Activated CD4-positive, alpha-beta T cell treated with anti-CD3 and anti-CD28 coated beads, Interleukin-2, amount 50 U/mL, for 16 hours (primary cell): ENCODE results near the gene BRD3OS.

Experiments used
- DNase-seq: peaks from one replicate; pipeline ENCODE4 v3.0.0-alpha.2; 2020

The BRD3OS gene

GRCh38 chr9:134007150-134007549 lies 18.1 kb upstream of the BRD3OS start:
- DNase-seq: no peak

GRCh38 chr9:134007571-134007970 lies 17.7 kb upstream of the BRD3OS start:
- DNase-seq: no peak

- DNase-seq: no peak
Observed at GRCh38 chr9:134010310-134011173, 14.7 kb upstream of the BRD3OS start.

GRCh38 chr9:134011401-134011800 lies 13.9 kb upstream of the BRD3OS start:
- no peak for DNase-seq

- no peak for DNase-seq
Observed at GRCh38 chr9:134014946-134015345, 10.3 kb upstream of the BRD3OS start.

- no peak for DNase-seq
Observed at GRCh38 chr9:134024214-134024792, 978 bp upstream of the BRD3OS start.

- DNase-seq: peak; percentile 37
Observed at GRCh38 chr9:134025606-134026541, 593 bp downstream of the BRD3OS start.

- no peak for DNase-seq
Observed at GRCh38 chr9:134026581-134026980, 1.3 kb downstream of the BRD3OS start.

GRCh38 chr9:134026981-134027380 lies 1.7 kb downstream of the BRD3OS start:
- DNase-seq: no peak

- DNase-seq: no peak
Observed at GRCh38 chr9:134027561-134027960, 2.3 kb downstream of the BRD3OS start.

GRCh38 chr9:134028076-134028475 lies 2.8 kb downstream of the BRD3OS start:
- no peak for DNase-seq

GRCh38 chr9:134028575-134029247 lies 3.4 kb downstream of the BRD3OS start:
- DNase-seq: no peak

GRCh38 chr9:134029248-134030226 lies 4.3 kb downstream of the BRD3OS start:
- no peak for DNase-seq

- DNase-seq: no peak
Observed at GRCh38 chr9:134030821-134031470, 5.7 kb downstream of the BRD3OS start.

- no peak for DNase-seq
Observed at GRCh38 chr9:134031783-134032182, 6.5 kb downstream of the BRD3OS start.

GRCh38 chr9:134032456-134033222 lies 7.4 kb downstream of the BRD3OS start:
- DNase-seq: no peak

GRCh38 chr9:134033516-134034214 lies 8.4 kb downstream of the BRD3OS start:
- no peak for DNase-seq

- DNase-seq: no peak
Observed at GRCh38 chr9:134034215-134035040, 9.1 kb downstream of the BRD3OS start.
